Ascending aorta (tissue), 2 donors: ENCODE data around the gene ABHD15. TPM values are rescaled to one million over a fixed set of nuclear protein-coding genes. Genes with fewer than 3 reads are reported as not detected.

ENCODE experiments used
- DNase-seq, 2 donors: peaks; one replicate each; pipeline ENCODE4 v3.0.0-alpha.2; 2019; ENCODE audit warnings: low spot score in 2 of 2
- H3K27ac ChIP-seq, 2 donors: fragments of 200-600 bp; sonication (generic); one replicate each; pipeline ENCODE4 v1.5.1; 2016 to 2017; ENCODE audit warnings: mild to moderate bottlenecking in 1 of 2
- H3K27me3 ChIP-seq: fragments of 200-600 bp; sonication (generic); one replicate; pipeline ENCODE4 v1.5.1; 2017
- H3K36me3 ChIP-seq, 2 donors: fragments of 200-600 bp; sonication (generic); one replicate each; pipeline ENCODE4 v1.5.1; 2016
- H3K4me1 ChIP-seq, 2 donors: fragments of 200-600 bp; sonication (generic); one replicate each; pipeline ENCODE4 v1.5.1; 2016 to 2017; ENCODE audit warnings: mild to moderate bottlenecking in 1 of 2
- H3K4me3 ChIP-seq, 2 donors: fragments of 200-600 bp; sonication (generic); one replicate each; pipeline ENCODE4 v1.5.1; 2016 to 2017; ENCODE audit warnings: mild to moderate bottlenecking in 1 of 2
- H3K9me3 ChIP-seq, 2 donors: fragments of 200-600 bp; sonication (generic); one replicate each; pipeline ENCODE4 v1.5.1; 2016
- CTCF ChIP-seq, 3 experiments: fragments of 200-600 bp in 2 of 3; fragments of 450-650 bp in 1 of 3; sonication (generic) in 2 of 3; IDR thresholded peaks; one replicate each; pipeline ENCODE4 v1.5.1; 2016 to 2019; ENCODE audit warnings: antibody characterized with exemption in 3 of 3, mild to moderate bottlenecking in 1 of 3, moderate library complexity in 1 of 3
- intact Hi-C: fragments of 100-400 bp; cut with DNase I; formaldehyde crosslinking; loops from one replicate; pipeline ENCODE4 v1.15.1; 2023
- total RNA-seq: library from RNA; depleted of rRNA; stranded (reverse); fragments of >200 nt; gene quantifications from one replicate; pipeline ENCODE4 v1.1.0, GENCODE V29; 2016

Gene ABHD15
- total RNA-seq, 1 donor from 2014 or later = 11.0 TPM

DNA sequence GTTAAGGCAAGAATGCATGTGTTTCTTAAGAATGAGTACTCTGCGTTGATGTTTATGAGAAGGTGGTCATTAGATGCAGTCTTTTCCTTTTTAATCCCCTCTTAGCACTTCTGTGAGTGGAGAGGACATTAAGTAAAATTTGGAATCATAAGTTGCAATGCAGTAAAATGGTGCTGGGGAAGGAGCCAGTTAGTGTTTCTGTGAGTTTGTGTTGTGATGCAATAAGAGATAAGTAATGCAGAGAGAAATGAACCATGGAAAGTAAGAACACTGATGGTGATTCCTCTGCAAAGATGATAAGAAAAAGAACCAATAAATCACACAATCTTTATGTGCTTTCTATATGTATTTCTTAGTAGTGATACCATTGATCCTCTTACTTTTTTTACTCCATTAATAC is 20.0 kb downstream of the ABHD15 start:
- no peak for TF ChIP-seq CTCF (IDR thresholded peaks at IDR 0.05)
- Histone ChIP-seq H3K36me3 (peaks cover 11 to 33% of the 10 kb centered on the region in 2 donors), H3K4me3 (no peak overlapping the region), H3K27me3 (no peaks in the 10 kb centered on the region), H3K9me3 (no peaks in the 10 kb centered on the region), H3K27ac (no peak overlapping the region), H3K4me1 (no peaks in the 10 kb centered on the region)
- intact Hi-C loops = no loop called here
- no peak for DNase-seq

DNA sequence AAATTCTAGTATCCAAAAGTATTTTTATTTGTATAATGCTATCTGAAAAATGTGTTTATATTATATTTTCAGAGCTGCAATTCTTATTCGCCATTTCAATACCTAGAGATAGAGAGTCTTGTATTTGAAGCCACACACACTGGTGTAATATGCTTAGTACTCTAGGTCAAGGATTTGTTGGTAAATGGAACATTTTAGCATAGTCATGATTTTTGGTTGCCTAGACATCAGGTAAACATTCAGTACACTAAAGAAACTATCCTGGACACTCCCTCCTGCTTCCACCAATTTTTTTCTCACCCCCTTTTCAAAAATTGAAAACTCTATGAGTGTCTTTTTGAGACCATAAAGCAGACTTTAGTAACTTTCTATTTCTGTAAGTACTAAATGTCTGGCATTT is 20.8 kb downstream of the ABHD15 start:
- intact Hi-C loops = no loop called here
- Histone ChIP-seq H3K36me3 (peaks cover 16 to 37% of the 10 kb centered on the region in 2 donors), H3K4me3 (no peak overlapping the region), H3K9me3 (no peaks in the 10 kb centered on the region), H3K4me1 (no peaks in the 10 kb centered on the region), H3K27ac (no peak overlapping the region), H3K27me3 (no peaks in the 10 kb centered on the region)
- TF ChIP-seq CTCF (IDR thresholded peaks at IDR 0.05) = no peak
- no peak for DNase-seq

GRCh38 chr17:29544066-29544465 is 22.8 kb downstream of the ABHD15 start:
- H3K27me3 ChIP-seq = no peaks in the 10 kb centered on the region
- no peaks in the 10 kb centered on the region for H3K9me3 ChIP-seq
- H3K4me1 ChIP-seq = no peaks in the 10 kb centered on the region
- no peak overlapping the region for H3K27ac ChIP-seq
- TF ChIP-seq CTCF (IDR thresholded peaks at IDR 0.05) = no peak
- DNase-seq = no peak
- intact Hi-C loops = no loop called here
- H3K36me3 ChIP-seq = peaks cover 20 to 54% of the 10 kb centered on the region in 2 donors
- H3K4me3 ChIP-seq = no peak overlapping the region

DNA sequence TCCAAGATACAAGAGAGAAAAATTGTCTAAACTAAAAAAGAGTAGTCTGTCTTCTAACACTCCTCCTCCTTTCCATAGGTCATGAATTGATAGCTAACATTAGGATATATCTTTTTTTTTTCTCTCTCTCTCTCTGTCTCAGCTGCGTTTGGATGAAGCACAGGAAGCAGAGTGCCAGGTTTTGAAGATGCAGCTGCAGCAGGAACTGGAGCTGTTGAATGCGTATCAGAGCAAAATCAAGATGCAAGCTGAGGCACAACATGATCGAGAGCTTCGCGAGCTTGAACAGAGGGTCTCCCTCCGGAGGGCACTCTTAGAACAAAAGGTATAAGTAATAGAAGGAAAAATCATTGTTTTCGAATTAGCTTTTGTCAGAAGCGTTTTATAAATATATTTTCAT is 32.9 kb downstream of the ABHD15 start:
- intact Hi-C loops = loop anchor here (10.0 kb wide), 1 partner anchor 389 kb away; no protein-coding TSS in a partner anchor
- Histone ChIP-seq H3K4me3 (no peak overlapping the region), H3K4me1 (no peaks in the 10 kb centered on the region), H3K9me3 (no peaks in the 10 kb centered on the region), H3K27me3 (no peaks in the 10 kb centered on the region), H3K27ac (no peak overlapping the region), H3K36me3 (peaks cover 40 to 54% of the 10 kb centered on the region in 2 donors)
- no peak for TF ChIP-seq CTCF (IDR thresholded peaks at IDR 0.05)
- no peak for DNase-seq

GRCh38 chr17:29526322-29526721 is 40.5 kb downstream of the ABHD15 start:
- no peaks in the 10 kb centered on the region for H3K9me3 ChIP-seq
- no peak overlapping the region for H3K27ac ChIP-seq
- no peaks in the 10 kb centered on the region for H3K4me1 ChIP-seq
- DNase-seq = no peak
- H3K27me3 ChIP-seq = no peaks in the 10 kb centered on the region
- peaks cover 56 to 60% of the 10 kb centered on the region in 2 donors for H3K36me3 ChIP-seq
- no peak overlapping the region for H3K4me3 ChIP-seq
- TF ChIP-seq CTCF (IDR thresholded peaks at IDR 0.05) = no peak
- intact Hi-C loops = no loop called here

DNA sequence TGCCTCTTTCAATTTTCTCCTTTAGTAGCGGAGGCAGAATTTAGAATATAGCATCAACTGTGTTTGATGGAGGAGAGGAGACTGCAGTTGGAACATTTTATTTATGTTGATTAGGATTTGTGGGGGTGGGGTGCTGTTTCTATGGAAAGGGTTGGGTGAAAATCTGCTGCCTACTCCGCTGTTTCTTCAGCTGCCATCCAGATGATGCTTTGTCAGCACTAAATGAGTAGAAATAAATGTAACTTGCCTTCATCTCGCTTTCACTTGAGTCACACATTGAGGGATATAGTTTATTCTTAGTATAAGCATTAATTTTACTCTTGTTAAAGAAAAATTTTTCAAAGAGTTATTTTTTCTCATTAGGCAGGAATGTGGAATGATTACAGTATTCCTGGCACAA is 42.1 kb downstream of the ABHD15 start:
- Histone ChIP-seq H3K36me3 (peaks cover 59 to 66% of the 10 kb centered on the region in 2 donors), H3K27ac (no peak overlapping the region), H3K9me3 (no peaks in the 10 kb centered on the region), H3K4me1 (no peaks in the 10 kb centered on the region), H3K27me3 (no peaks in the 10 kb centered on the region), H3K4me3 (no peak overlapping the region)
- no peak for TF ChIP-seq CTCF (IDR thresholded peaks at IDR 0.05)
- intact Hi-C loops = no loop called here
- DNase-seq = no peak
